Testis (tissue), 2 donors: ENCODE results near the gene MARCHF9.

Experiments
- POLR2A ChIP-seq: fragments of 450-650 bp; IDR thresholded peaks from one replicate; pipeline ENCODE4 v1.6.1; 2017; ENCODE audit warnings: antibody characterized with exemption, mild to moderate bottlenecking, moderate library complexity
- TF ChIP-seq, protein P1 (sequence below), 3 experiments: fragments of 450-650 bp in 2 of 3; fragments of 200-600 bp in 1 of 3; sonication (generic) in 1 of 3; IDR thresholded peaks; one replicate each; pipeline ENCODE4 v1.5.1; 2016 to 2019; ENCODE audit warnings: antibody characterized with exemption in 3 of 3, mild to moderate bottlenecking in 2 of 3, moderate library complexity in 1 of 3

DNA sequence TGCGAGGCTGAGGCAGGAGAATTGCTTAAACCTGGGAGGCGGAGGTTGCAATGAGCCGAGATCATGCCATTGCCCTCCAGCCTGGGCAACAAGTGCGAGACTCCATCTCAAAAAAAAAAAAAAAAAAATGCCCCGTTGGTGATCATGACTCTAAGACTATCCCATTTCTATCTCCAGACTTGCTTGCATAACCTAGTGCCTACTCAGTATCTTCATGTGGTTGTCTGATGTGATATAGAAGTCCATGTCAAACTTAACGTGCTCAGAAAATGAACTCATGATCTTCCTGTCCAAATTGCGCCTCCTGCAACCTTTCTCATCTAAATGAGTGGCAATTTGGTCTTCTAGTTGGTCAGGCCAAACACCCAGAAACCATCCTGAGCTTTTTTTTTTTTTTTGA, 23.0 kb downstream of the MARCHF9 start:
- TF ChIP-seq, protein P1, sequence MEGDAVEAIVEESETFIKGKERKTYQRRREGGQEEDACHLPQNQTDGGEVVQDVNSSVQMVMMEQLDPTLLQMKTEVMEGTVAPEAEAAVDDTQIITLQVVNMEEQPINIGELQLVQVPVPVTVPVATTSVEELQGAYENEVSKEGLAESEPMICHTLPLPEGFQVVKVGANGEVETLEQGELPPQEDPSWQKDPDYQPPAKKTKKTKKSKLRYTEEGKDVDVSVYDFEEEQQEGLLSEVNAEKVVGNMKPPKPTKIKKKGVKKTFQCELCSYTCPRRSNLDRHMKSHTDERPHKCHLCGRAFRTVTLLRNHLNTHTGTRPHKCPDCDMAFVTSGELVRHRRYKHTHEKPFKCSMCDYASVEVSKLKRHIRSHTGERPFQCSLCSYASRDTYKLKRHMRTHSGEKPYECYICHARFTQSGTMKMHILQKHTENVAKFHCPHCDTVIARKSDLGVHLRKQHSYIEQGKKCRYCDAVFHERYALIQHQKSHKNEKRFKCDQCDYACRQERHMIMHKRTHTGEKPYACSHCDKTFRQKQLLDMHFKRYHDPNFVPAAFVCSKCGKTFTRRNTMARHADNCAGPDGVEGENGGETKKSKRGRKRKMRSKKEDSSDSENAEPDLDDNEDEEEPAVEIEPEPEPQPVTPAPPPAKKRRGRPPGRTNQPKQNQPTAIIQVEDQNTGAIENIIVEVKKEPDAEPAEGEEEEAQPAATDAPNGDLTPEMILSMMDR (IDR thresholded peaks at IDR 0.05) = no peak
- TF ChIP-seq POLR2A = no peak
